NT2/D1 (cell line): ENCODE results near the gene EGFR.

Experiments
- DNase-seq: peaks from one replicate; pipeline ENCODE4 v3.0.0-alpha.2; 2011; ENCODE audit warnings: low read depth, low spot score
- H3K27me3 ChIP-seq: 2 replicates; pipeline ENCODE4 v1.6.0; 2011; ENCODE audit warnings: mild to moderate bottlenecking; ENCODE audit not compliant: insufficient read length, insufficient read depth
- H3K36me3 ChIP-seq: 2 replicates; pipeline ENCODE4 v1.6.1; 2011; ENCODE audit warnings: mild to moderate bottlenecking, low read length, mixed read lengths; ENCODE audit not compliant: insufficient read depth, insufficient read length
- H3K4me1 ChIP-seq: 2 replicates; pipeline ENCODE4 v1.5.1; 2011; ENCODE audit not compliant: insufficient read depth, insufficient read length
- H3K4me3 ChIP-seq: 2 replicates; pipeline ENCODE4 v1.5.1; 2011; ENCODE audit warnings: low read depth; ENCODE audit not compliant: insufficient read length
- H3K9ac ChIP-seq: 2 replicates; pipeline ENCODE4 v1.6.0; 2011; ENCODE audit warnings: low read depth; ENCODE audit not compliant: insufficient read length
- H3K9me3 ChIP-seq: 2 replicates; pipeline ENCODE4 v1.5.1; 2011; ENCODE audit warnings: mild to moderate bottlenecking, low read length; ENCODE audit not compliant: insufficient read depth
- SUZ12 ChIP-seq: IDR thresholded peaks from 2 replicates; pipeline ENCODE4 v1.6.1; 2011; ENCODE audit not compliant: insufficient read length, insufficient read depth; ENCODE audit errors: extremely low read depth
- YY1 ChIP-seq: IDR thresholded peaks from 2 replicates; pipeline ENCODE4 v1.6.1; 2011; ENCODE audit not compliant: insufficient read length, insufficient read depth
- ZNF274 ChIP-seq: IDR thresholded peaks from 2 replicates; pipeline ENCODE4 v1.6.1; 2011; ENCODE audit warnings: mild to moderate bottlenecking, low read depth, low read length

The EGFR gene

GRCh38 chr7:55022002-55022985, 3.5 kb downstream of the EGFR start:
- Histone ChIP-seq H3K4me3 (no peak overlapping the region), H3K9ac (no peak overlapping the region), H3K4me1 (no peaks in the 10 kb centered on the region), H3K9me3 (no peaks in the 10 kb centered on the region), H3K36me3 (no peaks in the 10 kb centered on the region), H3K27me3 (peaks cover 47% of the 10 kb centered on the region)
- DNase-seq, result no peak
- TF ChIP-seq ZNF274 (no peak), YY1 (no peak), SUZ12 (no peak)

DNA sequence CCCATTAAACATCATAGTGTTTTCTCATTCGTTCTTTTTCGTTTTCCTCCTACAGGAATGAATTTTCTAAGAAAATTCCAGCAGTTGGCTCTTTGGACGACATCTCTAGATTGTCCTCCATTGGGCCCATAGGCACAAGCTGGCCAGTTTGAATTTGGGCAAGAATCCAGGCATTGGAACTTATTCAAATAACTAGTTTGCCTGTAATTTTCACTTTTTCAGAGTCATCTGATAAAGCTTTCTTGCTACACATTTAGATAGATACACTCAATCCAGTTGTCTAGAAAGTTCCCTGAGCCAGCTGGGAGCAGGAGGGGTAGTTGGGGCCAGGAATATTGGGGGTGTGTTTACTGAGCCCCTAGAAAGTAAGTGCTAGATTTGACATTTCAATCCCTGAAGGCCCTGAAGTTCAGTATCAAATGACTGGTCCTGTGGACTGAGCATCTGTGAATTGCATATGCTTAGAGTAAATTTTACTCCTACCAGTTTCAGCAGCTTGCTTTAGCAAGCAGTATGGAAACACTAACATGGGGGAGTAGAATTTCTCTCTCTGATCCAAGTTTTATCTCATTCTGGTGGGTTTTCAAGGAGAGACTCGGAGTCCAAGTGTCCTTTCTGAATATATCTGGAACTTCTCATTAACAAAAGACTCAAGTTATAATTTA, 5.2 kb downstream of the EGFR start:
- Histone ChIP-seq H3K4me1 (no peaks in the 10 kb centered on the region), H3K36me3 (no peaks in the 10 kb centered on the region)

DNA sequence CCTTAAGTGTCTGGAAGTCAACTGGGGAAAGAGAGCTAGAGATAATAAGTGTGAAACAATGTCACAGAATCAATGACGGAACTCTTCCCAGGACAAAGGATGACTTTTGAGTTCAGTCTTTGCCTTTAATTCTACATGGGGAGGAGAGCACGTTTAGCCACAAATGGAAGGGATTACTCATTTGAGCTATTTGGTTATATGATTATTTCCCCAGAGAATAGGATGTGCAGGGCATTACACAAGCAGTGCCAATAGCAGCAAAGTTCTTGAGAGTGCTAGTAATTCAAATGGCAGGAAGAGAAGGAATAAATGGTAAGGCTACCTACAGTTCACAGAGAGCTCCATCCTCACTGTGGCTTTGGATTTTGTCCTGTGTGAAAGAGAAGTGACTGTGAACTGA, 6.0 kb downstream of the EGFR start:
- Histone ChIP-seq H3K9me3 (no peaks in the 10 kb centered on the region), H3K9ac (no peak overlapping the region), H3K4me3 (no peak overlapping the region), H3K27me3 (peaks cover 24% of the 10 kb centered on the region), H3K4me1 (no peaks in the 10 kb centered on the region), H3K36me3 (no peaks in the 10 kb centered on the region)
- DNase-seq, result no peak
- TF ChIP-seq ZNF274 (no peak), SUZ12 (no peak), YY1 (no peak)

More for the DNA sequence above, 5.2 kb downstream of the EGFR start:
- DNase-seq, result no peak
- Histone ChIP-seq H3K9me3 (no peaks in the 10 kb centered on the region), H3K9ac (no peak overlapping the region), H3K27me3 (peaks cover 31% of the 10 kb centered on the region), H3K4me3 (no peak overlapping the region)
- TF ChIP-seq SUZ12 (no peak), ZNF274 (no peak), YY1 (no peak)

- no peaks in the 10 kb centered on the region for H3K36me3 ChIP-seq
- TF ChIP-seq ZNF274, result no peak
- TF ChIP-seq YY1, result no peak
- TF ChIP-seq SUZ12, result no peak
- H3K27me3 ChIP-seq, result peaks cover 9% of the 10 kb centered on the region
- DNase-seq, result no peak
- no peak overlapping the region for H3K4me3 ChIP-seq
- H3K4me1 ChIP-seq, result no peaks in the 10 kb centered on the region
- H3K9ac ChIP-seq, result no peak overlapping the region
- H3K9me3 ChIP-seq, result no peaks in the 10 kb centered on the region
These were observed 7.4 kb downstream of the EGFR start for GRCh38 chr7:55026086-55026790.

DNA sequence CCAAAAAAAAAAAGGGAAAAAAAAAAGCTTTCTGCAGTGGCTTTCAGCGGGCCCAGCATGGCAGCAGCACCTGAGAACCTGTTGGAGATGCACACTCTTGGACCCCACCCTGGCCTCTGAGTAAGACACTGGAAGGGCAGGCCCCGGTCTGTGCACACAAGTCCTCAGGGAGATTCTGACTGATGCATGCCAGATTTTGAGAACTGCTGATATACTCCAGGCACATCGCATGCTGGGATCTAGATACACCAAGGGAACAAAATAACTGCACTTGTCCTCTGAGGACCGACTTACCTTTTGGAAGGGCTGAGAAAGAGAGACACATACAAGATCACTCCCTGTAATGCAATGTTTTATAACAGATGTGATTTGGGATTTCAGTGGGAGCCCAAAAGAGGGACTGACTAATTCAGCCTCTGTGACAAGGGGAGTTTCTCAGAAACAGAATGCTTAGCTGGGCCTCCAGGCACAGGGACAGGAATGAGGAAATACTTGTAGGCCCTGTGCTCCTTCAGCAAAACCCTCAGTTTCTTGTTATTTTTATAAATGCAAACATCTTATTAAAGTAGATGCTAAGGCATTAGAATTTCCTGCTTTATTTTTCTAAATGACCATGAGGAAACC, 8.2 kb downstream of the EGFR start:
- no peak overlapping the region for H3K4me3 ChIP-seq
- peaks cover 4% of the 10 kb centered on the region for H3K27me3 ChIP-seq
- DNase-seq, result no peak
- H3K4me1 ChIP-seq, result no peaks in the 10 kb centered on the region
- no peak overlapping the region for H3K9ac ChIP-seq
- no peaks in the 10 kb centered on the region for H3K36me3 ChIP-seq
- H3K9me3 ChIP-seq, result no peaks in the 10 kb centered on the region
- TF ChIP-seq YY1 (no peak), SUZ12 (no peak), ZNF274 (no peak)

DNA sequence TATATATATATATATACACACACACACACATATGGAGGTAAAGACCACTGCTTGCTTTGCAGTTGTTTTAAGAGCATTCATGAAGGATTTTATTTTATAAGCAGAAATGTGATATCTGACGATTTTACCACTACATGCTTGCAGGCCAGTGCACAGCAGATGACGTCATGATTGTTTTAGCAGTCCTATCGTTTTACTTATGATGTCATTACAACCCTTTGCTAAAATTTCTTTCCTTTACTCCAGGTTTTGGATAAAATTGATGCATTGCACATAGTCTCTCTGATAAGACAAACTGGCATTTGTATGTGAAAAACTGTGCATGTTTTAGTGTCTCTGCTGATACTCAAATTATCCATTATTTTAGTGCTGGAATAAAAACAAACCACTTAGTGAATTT, 9.2 kb downstream of the EGFR start:
- Histone ChIP-seq H3K36me3 (no peaks in the 10 kb centered on the region), H3K4me3 (no peak overlapping the region), H3K9me3 (no peaks in the 10 kb centered on the region), H3K9ac (no peak overlapping the region), H3K4me1 (no peaks in the 10 kb centered on the region), H3K27me3 (no peaks in the 10 kb centered on the region)
- no peak for TF ChIP-seq SUZ12
- no peak for TF ChIP-seq YY1
- no peak for TF ChIP-seq ZNF274
- DNase-seq, result no peak
